GM04503 (cell line): ENCODE measurements around the gene SORBS1.

ENCODE experiments used
- DNase-seq: peaks from one replicate; pipeline ENCODE4 v3.0.0-alpha.2; 2012; ENCODE audit warnings: low read depth

SORBS1 gene

GRCh38 chr10:95408983-95409873 lies 151.9 kb downstream of the SORBS1 start:
- no peak for DNase-seq

DNA sequence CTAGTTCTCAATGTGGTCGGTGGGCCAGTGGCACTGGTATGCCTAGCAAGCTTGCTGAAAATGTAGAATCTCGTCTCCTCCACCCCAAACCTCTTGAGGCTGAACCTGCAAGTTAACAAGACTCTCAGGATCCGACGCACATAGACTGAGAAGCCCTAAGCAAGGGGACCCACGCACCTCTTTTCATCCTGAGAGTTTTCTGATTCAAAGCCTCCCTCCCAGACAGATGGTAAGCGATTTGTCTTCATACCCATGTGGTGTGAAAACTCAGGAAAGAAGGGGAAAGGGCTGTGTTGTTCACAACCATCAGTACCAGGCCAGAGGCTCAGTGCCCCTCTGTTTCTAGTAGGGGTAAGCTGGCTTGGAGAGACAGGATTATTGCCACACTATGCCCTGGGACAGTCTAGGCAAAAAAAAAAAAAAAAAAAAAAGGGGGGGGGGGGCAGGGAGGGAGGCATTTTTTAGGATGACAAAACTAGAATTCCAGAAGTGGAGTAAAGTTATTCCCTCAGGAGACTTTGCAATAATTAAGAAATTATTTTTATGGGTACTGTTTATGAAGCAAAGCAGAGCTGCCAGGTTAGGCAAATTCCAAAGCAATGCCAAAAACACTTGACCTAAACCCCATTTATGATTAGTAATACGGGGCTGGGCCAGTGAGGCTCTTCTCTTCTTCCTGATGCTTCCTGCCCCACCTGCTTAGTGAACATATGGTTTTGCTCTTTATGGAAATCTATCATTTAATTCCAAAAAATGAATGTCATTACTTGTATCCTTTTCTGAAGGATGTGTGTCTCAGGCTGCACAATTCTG lies 152.8 kb downstream of the SORBS1 start:
- DNase-seq, result no peak

DNA sequence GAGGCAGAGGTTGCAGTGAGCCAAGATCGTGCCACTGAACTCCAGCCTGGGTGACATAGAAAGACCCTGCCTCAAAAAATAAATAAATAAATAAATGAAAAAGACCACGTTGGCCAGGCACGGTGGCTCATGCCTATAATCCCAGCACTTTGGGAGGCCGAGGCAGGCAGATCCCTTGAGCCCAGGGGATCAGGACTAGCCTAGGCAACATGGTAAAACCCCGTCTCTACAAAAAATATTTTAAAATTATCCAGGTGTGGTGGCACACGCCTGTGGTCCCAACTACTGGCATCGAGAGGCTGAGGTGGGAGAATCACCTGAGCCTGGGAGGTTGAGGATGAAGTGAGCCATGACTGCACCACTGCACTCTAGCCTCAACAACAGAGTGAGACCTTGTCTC lies 153.6 kb downstream of the SORBS1 start:
- DNase-seq, result no peak

GRCh38 chr10:95406651-95407280 lies 154.4 kb downstream of the SORBS1 start:
- DNase-seq, result no peak

DNA sequence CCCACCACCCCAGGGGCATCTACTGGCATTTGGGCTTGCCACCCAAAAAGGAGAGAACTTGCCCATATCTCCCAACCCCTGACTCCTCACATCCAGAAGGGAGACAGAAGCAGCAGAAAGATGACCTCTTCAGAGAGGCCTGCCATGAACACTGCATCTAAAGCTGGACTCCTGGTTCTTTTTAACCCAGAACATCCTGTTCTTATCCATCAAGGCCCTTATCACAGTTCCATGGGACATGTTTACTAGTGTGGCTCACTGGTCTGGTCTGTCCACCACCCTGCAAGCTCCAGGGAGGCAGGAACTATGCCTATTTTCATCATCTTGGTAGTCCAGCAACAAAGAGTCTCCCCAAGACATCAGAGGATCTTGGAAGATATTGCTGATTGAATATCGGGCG lies 155.5 kb downstream of the SORBS1 start:
- DNase-seq, result no peak

- DNase-seq, result no peak
These were observed 156.3 kb downstream of the SORBS1 start for GRCh38 chr10:95404864-95405263.

- DNase-seq, result no peak
These were observed 156.7 kb downstream of the SORBS1 start for GRCh38 chr10:95404462-95404858.

DNA sequence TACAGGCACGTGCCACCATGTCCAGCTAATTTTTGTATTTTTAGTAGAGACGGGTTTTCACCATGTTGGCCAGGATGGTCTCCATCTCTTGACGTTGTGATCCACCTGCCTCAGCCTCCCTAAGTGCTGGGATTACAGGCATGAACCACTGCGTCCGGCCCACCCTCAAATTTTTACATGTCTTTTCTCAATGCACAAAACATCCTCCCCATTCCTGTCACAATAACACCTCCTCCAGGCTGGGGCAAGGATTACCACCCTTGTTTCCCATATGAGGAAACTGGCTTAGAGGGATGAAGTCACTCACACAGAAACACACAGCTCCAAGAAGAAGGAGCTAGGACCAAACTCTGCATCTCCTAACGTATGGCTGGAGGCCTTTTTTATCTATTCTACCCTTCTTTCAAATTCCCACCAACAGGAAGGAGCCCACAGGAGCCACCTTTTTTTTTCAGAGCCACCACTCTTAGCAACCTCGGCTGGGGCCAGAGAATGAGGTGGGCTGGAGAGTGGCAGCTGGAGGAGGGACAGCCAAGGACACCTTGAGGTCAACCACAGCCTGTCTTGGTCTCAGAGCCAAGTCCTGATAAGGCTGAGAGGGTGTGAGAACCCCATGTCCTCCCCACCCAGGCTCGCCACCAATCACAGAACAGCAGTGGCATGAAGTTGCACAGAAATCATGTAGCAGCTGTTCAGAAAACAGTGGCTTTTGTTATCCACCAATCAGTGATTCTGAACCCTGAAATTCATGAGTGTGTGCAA lies 157.3 kb downstream of the SORBS1 start:
- no peak for DNase-seq

GRCh38 chr10:95401704-95402469 lies 159.3 kb downstream of the SORBS1 start:
- no peak for DNase-seq

DNA sequence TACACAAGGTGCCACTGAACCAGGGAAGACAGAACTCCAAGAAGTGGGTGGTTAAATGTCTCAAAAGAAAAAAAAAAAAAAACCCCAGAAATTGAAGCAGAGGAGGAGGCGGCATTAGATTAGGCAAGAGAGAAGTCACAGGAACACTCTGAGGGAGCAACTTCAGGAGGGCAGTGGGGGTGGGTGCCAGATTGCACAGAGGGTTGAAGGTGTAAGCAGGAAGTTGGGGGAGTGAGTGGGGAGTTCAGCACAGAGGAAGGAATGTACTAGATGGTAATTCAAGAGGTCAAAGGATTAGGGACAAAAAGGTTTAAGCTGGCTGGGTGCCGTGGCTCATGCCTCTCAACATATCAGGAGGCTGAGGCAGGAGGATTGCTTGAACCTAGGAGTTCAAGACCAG lies 160.4 kb downstream of the SORBS1 start:
- DNase-seq, result no peak

- no peak for DNase-seq
These were observed 162.0 kb downstream of the SORBS1 start for GRCh38 chr10:95399183-95399582.

- no peak for DNase-seq
These were observed 163.4 kb downstream of the SORBS1 start for GRCh38 chr10:95397747-95398146.

DNA sequence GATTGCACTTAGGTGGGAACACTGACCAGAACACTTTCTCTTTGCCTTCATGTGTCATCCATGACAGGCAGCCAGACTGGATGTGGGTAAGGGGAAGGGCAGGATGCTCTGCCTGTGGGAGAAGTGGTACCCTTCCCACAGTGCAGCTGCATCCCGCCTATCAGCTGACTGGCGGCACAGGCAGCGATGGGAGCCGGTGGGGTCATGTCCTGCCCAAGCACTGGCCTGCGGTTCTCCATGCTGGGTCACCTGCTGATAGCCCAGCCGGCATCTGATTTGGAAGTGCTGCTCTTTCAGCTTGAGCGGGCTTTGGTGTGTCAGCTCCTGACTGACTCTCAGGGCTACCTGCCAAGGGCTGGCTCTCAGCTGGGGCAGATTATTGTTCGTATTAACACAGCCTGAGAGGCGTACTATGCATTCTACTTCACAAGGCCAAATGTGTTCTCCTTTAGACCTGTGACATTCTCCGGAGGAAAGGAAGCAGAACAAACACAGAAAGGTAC lies 165.2 kb downstream of the SORBS1 start:
- no peak for DNase-seq

- no peak for DNase-seq
These were observed 166.8 kb downstream of the SORBS1 start for GRCh38 chr10:95394161-95394880.

DNA sequence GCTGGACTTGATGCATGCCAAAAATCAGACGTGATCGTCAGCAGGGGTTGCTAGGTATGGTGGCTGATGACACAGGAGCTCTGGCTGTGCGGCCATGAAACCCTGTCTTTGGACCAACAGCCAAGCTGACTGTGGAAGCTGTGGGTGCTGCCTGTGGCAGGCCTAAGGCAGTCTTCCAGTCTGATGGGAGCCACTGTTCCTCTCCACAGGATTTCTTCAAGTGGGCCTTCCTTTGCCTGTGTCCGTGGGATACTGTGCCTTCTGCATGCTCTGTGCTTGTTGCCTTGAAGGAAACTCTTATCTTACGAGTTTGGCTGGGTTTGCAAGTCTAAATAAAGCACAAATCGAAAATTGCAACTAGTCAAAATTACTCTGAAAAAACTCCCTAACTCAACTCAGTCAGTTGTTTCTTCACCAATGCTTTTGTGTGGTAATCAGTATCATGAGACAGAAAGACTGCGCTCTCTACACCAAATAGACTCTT lies 168.4 kb downstream of the SORBS1 start:
- DNase-seq, result no peak

- no peak for DNase-seq
These were observed 169.0 kb downstream of the SORBS1 start for GRCh38 chr10:95392217-95392584.

GRCh38 chr10:95391581-95392216 lies 169.5 kb downstream of the SORBS1 start:
- DNase-seq, result no peak

- DNase-seq, result no peak
These were observed 170.0 kb downstream of the SORBS1 start for GRCh38 chr10:95391164-95391563.

DNA sequence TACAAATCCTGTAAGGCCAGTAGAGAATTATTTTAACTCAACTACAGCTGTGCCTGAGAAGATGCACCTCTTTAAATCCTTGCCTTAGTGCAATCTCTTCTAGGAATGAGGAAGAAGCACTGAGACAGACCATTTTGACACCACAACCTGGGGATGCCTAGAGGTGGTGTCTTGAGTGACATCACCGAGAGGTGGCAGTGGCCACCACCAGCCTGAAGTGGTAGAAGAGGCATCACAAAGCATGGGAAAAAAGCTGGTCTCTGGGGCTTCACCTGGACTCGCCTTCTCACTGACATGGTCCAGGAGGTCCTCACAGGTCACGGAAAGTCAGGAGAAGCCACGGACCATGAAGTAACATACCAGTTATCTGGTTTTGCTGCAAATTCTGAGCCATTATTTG lies 171.2 kb downstream of the SORBS1 start:
- DNase-seq, result no peak

GRCh38 chr10:95389176-95389575 lies 172.0 kb downstream of the SORBS1 start:
- no peak for DNase-seq
